Measurements from ENCODE around the gene ANXA11. TPM values are rescaled to one million over a fixed set of nuclear protein-coding genes. Genes with fewer than 3 reads are reported as not detected.

ANXA11 gene
- total RNA-seq, 1 experiment from 2014 or later = 327 TPM

DNA sequence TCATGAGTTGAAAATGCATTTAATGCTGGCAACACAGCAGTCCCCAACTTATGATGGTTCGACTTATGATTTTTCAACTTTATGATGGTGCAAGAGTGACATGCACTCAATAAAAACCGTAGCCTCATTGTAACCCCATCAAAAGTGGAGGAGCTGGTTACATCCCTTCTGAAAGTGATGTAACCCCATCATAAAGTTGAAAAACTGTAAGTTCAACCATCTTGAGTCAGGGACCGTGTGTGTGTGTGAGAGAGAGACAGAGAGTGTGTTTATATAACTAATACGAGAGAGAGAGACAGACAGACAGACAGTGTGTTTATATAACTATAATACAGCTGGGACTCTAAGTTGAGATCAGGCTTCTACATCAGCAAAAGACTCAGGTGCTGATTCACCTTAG, 21.0 kb downstream of the ANXA11 start:
- CTCF ChIA-PET = no interaction called here
- H3K4me3 Mint-ChIP-seq (ENCODE audit: unreplicated experiment) = no peak overlapping the region
- no TSS peak for BruUV-seq (replicated peaks)
- H3K36me3 Mint-ChIP-seq (ENCODE audit: insufficient read depth, unreplicated experiment) = peaks cover 61% of the 10 kb centered on the region
- H3K27ac Mint-ChIP-seq (ENCODE audit: unreplicated experiment) = no peak overlapping the region
- Histone ChIP-seq H3K4me3 (ENCODE audit: low read depth, low read length) (no peak overlapping the region), H3K36me3 (ENCODE audit: control insufficient read depth, insufficient read depth, low read length) (peaks cover 2% of the 10 kb centered on the region; the same call in 1 of the 2 replicates), H3K27me3 (replicated peaks; ENCODE audit: control insufficient read depth, insufficient read depth, low read length) (no peaks in the 10 kb centered on the region), H3K4me1 (no peaks in the 10 kb centered on the region), H3K9me3 (no peaks in the 10 kb centered on the region)
- H3K9me3 Mint-ChIP-seq (ENCODE audit: unreplicated experiment) = no peaks in the 10 kb centered on the region
- TF ChIP-seq, protein P1, sequence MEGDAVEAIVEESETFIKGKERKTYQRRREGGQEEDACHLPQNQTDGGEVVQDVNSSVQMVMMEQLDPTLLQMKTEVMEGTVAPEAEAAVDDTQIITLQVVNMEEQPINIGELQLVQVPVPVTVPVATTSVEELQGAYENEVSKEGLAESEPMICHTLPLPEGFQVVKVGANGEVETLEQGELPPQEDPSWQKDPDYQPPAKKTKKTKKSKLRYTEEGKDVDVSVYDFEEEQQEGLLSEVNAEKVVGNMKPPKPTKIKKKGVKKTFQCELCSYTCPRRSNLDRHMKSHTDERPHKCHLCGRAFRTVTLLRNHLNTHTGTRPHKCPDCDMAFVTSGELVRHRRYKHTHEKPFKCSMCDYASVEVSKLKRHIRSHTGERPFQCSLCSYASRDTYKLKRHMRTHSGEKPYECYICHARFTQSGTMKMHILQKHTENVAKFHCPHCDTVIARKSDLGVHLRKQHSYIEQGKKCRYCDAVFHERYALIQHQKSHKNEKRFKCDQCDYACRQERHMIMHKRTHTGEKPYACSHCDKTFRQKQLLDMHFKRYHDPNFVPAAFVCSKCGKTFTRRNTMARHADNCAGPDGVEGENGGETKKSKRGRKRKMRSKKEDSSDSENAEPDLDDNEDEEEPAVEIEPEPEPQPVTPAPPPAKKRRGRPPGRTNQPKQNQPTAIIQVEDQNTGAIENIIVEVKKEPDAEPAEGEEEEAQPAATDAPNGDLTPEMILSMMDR (IDR thresholded peaks at IDR 0.05; ENCODE audit: insufficient read depth in 1 of 2, low read depth in 1 of 2, low read length in 1 of 2, severe bottlenecking in 1 of 2, unreplicated experiment in 1 of 2) = no peak
- H3K27me3 Mint-ChIP-seq (ENCODE audit: insufficient read depth, unreplicated experiment) = no peaks in the 10 kb centered on the region
- POLR2A ChIA-PET = no interaction called here
- intact Hi-C loops (cut with micrococcal nuclease; ENCODE audit: unreplicated experiment) = no loop called here
- peaks cover 10% of the 10 kb centered on the region for H3K4me1 Mint-ChIP-seq (ENCODE audit: low read depth, unreplicated experiment)
- DNase-seq = no peak

DNA sequence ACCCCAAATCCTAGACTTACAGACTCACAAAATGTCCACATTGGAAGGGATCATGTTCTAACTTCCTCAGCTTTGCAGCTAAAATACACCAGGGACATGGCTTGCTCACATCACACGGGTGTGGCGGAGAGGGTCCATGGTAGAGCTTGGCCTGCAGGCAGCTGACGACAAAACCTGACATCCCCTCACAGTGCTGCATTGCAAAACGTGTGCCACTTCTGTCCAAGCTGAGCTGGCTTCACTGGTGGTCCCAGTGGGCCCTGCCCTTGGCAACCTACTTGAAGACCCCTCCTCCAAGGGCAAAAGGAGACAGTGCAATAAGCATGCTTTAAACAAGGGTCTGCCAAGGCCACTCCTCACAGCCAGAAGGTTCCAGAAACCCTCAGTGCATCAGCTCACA, 21.9 kb downstream of the ANXA11 start:
- Histone ChIP-seq H3K9me3 (no peaks in the 10 kb centered on the region), H3K4me3 (ENCODE audit: low read depth, low read length) (no peak overlapping the region), H3K27me3 (replicated peaks; ENCODE audit: control insufficient read depth, insufficient read depth, low read length) (no peaks in the 10 kb centered on the region), H3K4me1 (peaks cover 3% of the 10 kb centered on the region), H3K36me3 (ENCODE audit: control insufficient read depth, insufficient read depth, low read length) (peaks cover 2% of the 10 kb centered on the region; the same call in 1 of the 2 replicates)
- Mint-ChIP-seq H3K4me3 (ENCODE audit: unreplicated experiment) (no peak overlapping the region), H3K27me3 (ENCODE audit: insufficient read depth, unreplicated experiment) (no peaks in the 10 kb centered on the region), H3K27ac (ENCODE audit: unreplicated experiment) (no peak overlapping the region), H3K4me1 (ENCODE audit: low read depth, unreplicated experiment) (peaks cover 18% of the 10 kb centered on the region), H3K9me3 (ENCODE audit: unreplicated experiment) (no peaks in the 10 kb centered on the region), H3K36me3 (ENCODE audit: insufficient read depth, unreplicated experiment) (peaks cover 63% of the 10 kb centered on the region)
- POLR2A ChIA-PET = no interaction called here
- CTCF ChIA-PET = no interaction called here
- intact Hi-C loops (cut with micrococcal nuclease; ENCODE audit: unreplicated experiment) = no loop called here
- BruUV-seq (replicated peaks) = no TSS peak
- no peak for DNase-seq
- TF ChIP-seq, protein P1 (IDR thresholded peaks at IDR 0.05; ENCODE audit: insufficient read depth in 1 of 2, low read depth in 1 of 2, low read length in 1 of 2, severe bottlenecking in 1 of 2, unreplicated experiment in 1 of 2) = no peak

DNA sequence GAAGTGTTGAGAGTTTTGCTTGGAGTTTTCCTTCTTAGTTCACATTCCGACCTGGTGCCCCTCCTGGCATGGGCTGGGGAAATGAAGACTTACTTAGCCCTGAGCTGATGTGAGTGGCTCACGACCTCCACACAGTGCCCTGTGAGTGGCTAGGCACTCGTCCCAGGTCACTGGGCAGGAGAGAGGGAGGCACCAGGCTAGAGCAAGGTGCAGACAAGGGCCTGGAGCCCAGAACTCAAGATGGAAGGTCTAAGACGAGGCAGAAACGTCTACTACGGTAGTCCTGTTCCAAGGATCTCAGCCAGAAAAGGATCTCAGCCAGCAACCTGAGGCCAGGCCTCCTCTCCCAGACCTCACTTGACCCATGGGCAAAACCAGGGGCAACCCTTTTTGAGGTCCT, 22.4 kb downstream of the ANXA11 start:
- ChIA-PET CTCF (no interaction called here), POLR2A (no interaction called here)
- no peaks in the 10 kb centered on the region for H3K27me3 ChIP-seq (replicated peaks; ENCODE audit: control insufficient read depth, insufficient read depth, low read length)
- no TSS peak for BruUV-seq (replicated peaks)
- H3K9me3 ChIP-seq = no peaks in the 10 kb centered on the region
- no peaks in the 10 kb centered on the region for H3K9me3 Mint-ChIP-seq (ENCODE audit: unreplicated experiment)
- peaks cover 64% of the 10 kb centered on the region for H3K36me3 Mint-ChIP-seq (ENCODE audit: insufficient read depth, unreplicated experiment)
- H3K4me1 ChIP-seq = peaks cover 8% of the 10 kb centered on the region
- no peak overlapping the region for H3K4me3 Mint-ChIP-seq (ENCODE audit: unreplicated experiment)
- peak overlapping the region; percentile 43 for H3K27ac Mint-ChIP-seq (ENCODE audit: unreplicated experiment)
- H3K27me3 Mint-ChIP-seq (ENCODE audit: insufficient read depth, unreplicated experiment) = no peaks in the 10 kb centered on the region
- H3K4me3 ChIP-seq (ENCODE audit: low read depth, low read length) = no peak overlapping the region
- DNase-seq = no peak
- H3K4me1 Mint-ChIP-seq (ENCODE audit: low read depth, unreplicated experiment) = peaks cover 23% of the 10 kb centered on the region
- intact Hi-C loops (cut with micrococcal nuclease; ENCODE audit: unreplicated experiment) = no loop called here
- TF ChIP-seq, protein P1 (IDR thresholded peaks at IDR 0.05; ENCODE audit: insufficient read depth in 1 of 2, low read depth in 1 of 2, low read length in 1 of 2, severe bottlenecking in 1 of 2, unreplicated experiment in 1 of 2) = no peak
- peaks cover 2% of the 10 kb centered on the region; the same call in 1 of the 2 replicates for H3K36me3 ChIP-seq (ENCODE audit: control insufficient read depth, insufficient read depth, low read length)
